ENCODE results near the gene FARP1.

DNA sequence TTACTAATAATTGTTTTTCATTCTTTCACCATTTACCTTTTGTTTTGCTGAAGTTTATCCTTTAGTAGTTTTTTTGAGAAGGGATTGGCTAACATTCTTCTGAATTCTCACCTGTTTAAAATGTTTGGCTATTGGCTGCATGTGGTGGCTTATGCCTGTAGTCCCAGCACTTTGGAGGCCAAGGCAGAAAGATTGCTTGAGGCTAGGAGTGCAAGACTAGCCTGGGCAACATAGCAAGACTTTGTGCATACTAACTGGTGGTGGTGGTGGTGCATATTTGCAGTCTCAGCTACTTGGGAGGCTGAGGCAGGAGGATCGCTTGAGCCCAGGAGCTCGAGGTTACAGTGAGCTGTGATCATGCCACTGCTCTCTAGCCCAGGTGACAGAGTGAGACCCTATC is 61.7 kb downstream of the FARP1 start:
- TF ChIP-seq ZNF174 (tag by site-specific recombination; IDR thresholded peaks at IDR 0.05) (no peak), KLF16 (tag by site-specific recombination; IDR thresholded peaks at IDR 0.05) (no peak), ZNF660 (tag by site-specific recombination; IDR thresholded peaks at IDR 0.05) (no peak), CTCF (tag by site-specific recombination; IDR thresholded peaks at IDR 0.05) (no peak), ZNF629 (tag by site-specific recombination; IDR thresholded peaks at IDR 0.05) (no peak)
- TF ChIP-seq, protein P1, sequence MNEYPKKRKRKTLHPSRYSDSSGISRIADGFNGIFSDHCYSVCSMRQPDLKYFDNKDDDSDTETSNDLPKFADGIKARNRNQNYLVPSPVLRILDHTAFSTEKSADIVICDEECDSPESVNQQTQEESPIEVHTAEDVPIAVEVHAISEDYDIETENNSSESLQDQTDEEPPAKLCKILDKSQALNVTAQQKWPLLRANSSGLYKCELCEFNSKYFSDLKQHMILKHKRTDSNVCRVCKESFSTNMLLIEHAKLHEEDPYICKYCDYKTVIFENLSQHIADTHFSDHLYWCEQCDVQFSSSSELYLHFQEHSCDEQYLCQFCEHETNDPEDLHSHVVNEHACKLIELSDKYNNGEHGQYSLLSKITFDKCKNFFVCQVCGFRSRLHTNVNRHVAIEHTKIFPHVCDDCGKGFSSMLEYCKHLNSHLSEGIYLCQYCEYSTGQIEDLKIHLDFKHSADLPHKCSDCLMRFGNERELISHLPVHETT (tag by site-specific recombination; IDR thresholded peaks at IDR 0.05): no peak
- TF ChIP-seq, protein P2, sequence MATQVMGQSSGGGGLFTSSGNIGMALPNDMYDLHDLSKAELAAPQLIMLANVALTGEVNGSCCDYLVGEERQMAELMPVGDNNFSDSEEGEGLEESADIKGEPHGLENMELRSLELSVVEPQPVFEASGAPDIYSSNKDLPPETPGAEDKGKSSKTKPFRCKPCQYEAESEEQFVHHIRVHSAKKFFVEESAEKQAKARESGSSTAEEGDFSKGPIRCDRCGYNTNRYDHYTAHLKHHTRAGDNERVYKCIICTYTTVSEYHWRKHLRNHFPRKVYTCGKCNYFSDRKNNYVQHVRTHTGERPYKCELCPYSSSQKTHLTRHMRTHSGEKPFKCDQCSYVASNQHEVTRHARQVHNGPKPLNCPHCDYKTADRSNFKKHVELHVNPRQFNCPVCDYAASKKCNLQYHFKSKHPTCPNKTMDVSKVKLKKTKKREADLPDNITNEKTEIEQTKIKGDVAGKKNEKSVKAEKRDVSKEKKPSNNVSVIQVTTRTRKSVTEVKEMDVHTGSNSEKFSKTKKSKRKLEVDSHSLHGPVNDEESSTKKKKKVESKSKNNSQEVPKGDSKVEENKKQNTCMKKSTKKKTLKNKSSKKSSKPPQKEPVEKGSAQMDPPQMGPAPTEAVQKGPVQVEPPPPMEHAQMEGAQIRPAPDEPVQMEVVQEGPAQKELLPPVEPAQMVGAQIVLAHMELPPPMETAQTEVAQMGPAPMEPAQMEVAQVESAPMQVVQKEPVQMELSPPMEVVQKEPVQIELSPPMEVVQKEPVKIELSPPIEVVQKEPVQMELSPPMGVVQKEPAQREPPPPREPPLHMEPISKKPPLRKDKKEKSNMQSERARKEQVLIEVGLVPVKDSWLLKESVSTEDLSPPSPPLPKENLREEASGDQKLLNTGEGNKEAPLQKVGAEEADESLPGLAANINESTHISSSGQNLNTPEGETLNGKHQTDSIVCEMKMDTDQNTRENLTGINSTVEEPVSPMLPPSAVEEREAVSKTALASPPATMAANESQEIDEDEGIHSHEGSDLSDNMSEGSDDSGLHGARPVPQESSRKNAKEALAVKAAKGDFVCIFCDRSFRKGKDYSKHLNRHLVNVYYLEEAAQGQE (tag by site-specific recombination; IDR thresholded peaks at IDR 0.05): no peak
